Erythroblast (primary cell): ENCODE results near the gene SOD2.

Experiments used
- GATA1 ChIP-seq: IDR thresholded peaks from 2 replicates; pipeline ENCODE4 v1.6.1; 2011; ENCODE audit warnings: low read depth, mild to moderate bottlenecking, control low read depth, low read length, moderate library complexity
- POLR2A ChIP-seq: IDR thresholded peaks from 2 replicates; pipeline ENCODE4 v1.6.1; 2011; ENCODE audit warnings: mild to moderate bottlenecking, low read length

- TF ChIP-seq POLR2A (no peak), GATA1 (no peak)
Measured at GRCh38 chr6:159649441-159649840, 43.6 kb downstream of the SOD2 start.
